Epithelial cell of umbilical artery (primary cell): ENCODE data around the gene DCAF6. TPM values are rescaled to one million over a fixed set of nuclear protein-coding genes. Genes with fewer than 3 reads are reported as not detected.

ENCODE experiments used
- total RNA-seq: library from RNA; depleted of rRNA; stranded (reverse); fragments of >200 nt; gene quantifications from 2 replicates; pipeline ENCODE4 v1.2.3, GENCODE V29; 2014

The DCAF6 gene
- 38.8 and 44.2 TPM in 2 replicates for total RNA-seq

GRCh38 chr1:167936068-167936929 lies at the start of gene DCAF6:
TSS of gene DCAF6 (plus strand) at chr1:167936683. CDS start at chr1:167936912, 229 bp downstream.

DNA sequence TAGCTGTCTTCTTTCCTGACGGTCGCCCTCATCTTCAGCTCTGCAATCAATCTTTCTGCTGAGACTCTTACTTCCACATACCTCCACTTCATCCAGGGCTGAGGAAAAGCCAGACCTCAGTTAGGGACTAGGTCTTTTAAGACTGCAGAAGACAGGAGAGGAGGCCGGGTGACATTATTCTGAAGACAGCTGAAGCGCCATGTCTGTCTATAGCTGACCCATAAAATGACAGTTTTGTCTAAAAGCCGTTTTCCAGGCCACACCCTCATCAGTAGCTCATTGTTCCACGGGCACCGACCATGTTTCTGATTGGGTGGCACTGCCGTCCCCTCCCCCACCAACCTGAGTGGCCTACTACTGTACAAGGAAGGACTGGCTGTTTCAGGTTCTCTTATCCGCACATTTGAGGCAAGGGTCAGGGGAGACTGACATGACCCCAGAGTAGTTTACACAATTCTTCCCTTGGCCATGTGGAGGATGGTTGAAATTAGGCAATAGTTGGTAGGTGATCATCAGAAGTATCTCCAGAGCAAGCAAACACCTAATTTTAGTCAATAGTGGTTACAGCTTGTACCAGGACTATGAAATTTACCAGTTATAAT lies 22.5 kb upstream of the DCAF6 start, which contains the start of gene ADCY10:
ADCY10 (minus strand) TSS at position 240 of the 602 bp plus-strand sequence. CDS start 8,994 bp downstream, outside the sequence.

GRCh38 chr1:167936930-167937708 lies 636 bp downstream of the DCAF6 start, which contains the start of gene MPC2:
TSS of gene MPC2 (minus strand) at chr1:167937072. CDS start at chr1:167935841, 1,231 bp downstream.

Other genes with a start within 250 kb of the DCAF6 start
- gene MPZL1, start 214.7 kb upstream of the DCAF6 start, total RNA-seq, result 91.6 and 115 TPM in 2 replicates
- gene ADCY10, start 22.5 kb upstream of the DCAF6 start, total RNA-seq, result under 0.01 TPM in 2 replicates
- 17.9 and 20.5 TPM in 2 replicates for gene MPC2, start 389 bp downstream of the DCAF6 start, total RNA-seq
- gene GPR161, start 200.2 kb downstream of the DCAF6 start, total RNA-seq, result 18.5 and 19.3 TPM in 2 replicates
- gene TIPRL, start 242.3 kb downstream of the DCAF6 start, total RNA-seq, result 39.0 and 44.1 TPM in 2 replicates